GM12874 (cell line): ENCODE data around the gene TRPT1.

Experiments used
- TF ChIP-seq, protein P1 (sequence below): IDR thresholded peaks from 2 replicates; pipeline ENCODE4 v1.5.1; 2011; ENCODE audit warnings: low read depth, mild to moderate bottlenecking, control low read depth, low read length, moderate library complexity; ENCODE audit not compliant: insufficient read depth

The TRPT1 gene

GRCh38 chr11:64220798-64221197 is 5.2 kb downstream of the TRPT1 start:
- TF ChIP-seq, protein P1, sequence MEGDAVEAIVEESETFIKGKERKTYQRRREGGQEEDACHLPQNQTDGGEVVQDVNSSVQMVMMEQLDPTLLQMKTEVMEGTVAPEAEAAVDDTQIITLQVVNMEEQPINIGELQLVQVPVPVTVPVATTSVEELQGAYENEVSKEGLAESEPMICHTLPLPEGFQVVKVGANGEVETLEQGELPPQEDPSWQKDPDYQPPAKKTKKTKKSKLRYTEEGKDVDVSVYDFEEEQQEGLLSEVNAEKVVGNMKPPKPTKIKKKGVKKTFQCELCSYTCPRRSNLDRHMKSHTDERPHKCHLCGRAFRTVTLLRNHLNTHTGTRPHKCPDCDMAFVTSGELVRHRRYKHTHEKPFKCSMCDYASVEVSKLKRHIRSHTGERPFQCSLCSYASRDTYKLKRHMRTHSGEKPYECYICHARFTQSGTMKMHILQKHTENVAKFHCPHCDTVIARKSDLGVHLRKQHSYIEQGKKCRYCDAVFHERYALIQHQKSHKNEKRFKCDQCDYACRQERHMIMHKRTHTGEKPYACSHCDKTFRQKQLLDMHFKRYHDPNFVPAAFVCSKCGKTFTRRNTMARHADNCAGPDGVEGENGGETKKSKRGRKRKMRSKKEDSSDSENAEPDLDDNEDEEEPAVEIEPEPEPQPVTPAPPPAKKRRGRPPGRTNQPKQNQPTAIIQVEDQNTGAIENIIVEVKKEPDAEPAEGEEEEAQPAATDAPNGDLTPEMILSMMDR = no peak

DNA sequence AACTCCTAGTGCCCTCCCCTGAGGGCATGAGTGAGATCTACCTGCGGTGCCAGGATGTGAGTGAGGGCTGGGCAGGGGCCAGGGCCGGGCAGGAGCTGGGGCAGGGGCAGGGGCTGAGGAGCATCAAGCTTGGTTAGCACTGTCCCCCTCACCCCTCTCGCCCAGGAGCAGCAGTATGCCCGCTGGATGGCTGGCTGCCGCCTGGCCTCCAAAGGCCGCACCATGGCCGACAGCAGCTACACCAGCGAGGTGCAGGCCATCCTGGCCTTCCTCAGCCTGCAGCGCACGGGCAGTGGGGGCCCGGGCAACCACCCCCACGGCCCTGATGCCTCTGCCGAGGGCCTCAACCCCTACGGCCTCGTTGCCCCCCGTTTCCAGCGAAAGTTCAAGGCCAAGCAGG is 5.7 kb downstream of the TRPT1 start:
- TF ChIP-seq, protein P1 = no peak

GRCh38 chr11:64219755-64220154 is 6.2 kb downstream of the TRPT1 start:
- TF ChIP-seq, protein P1 = no peak

GRCh38 chr11:64219354-64219684 is 6.7 kb downstream of the TRPT1 start:
- TF ChIP-seq, protein P1 = no peak

DNA sequence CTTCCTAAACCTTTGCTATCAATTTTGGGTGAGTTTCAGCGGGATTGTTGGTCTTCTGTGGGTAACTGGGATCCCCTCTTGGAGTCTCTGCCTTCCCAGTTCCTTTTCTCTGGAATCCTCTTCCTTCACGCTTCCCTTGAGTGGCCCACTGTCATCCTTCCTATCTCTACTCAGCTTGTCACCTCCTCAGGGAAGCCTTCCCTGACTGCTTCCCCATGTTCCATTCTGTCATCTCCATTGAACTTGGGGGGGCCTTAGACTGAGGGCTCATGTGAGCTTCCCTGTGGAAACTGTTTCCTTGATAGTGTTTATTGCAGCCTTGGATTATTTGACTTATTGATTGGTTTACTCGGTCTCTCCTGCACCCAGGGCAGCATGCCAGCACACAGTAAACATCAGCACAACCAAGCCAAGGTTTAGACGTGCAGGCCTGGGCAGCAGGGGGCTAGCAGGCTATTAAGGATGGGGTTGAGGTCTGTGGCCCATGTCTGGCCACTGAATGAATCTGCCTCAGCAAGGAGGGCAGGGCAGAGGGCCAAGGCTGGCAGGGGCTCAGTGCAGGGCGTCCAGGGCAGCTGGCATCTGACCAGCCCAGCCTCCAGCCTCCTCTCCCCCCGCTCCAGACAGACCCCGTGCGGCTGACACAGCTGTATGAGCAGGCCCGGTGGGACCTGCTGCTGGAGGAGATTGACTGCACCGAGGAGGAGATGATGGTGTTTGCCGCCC is 7.2 kb downstream of the TRPT1 start:
- TF ChIP-seq, protein P1 = no peak

GRCh38 chr11:64216879-64217278 is 9.1 kb downstream of the TRPT1 start:
- TF ChIP-seq, protein P1 = no peak

GRCh38 chr11:64211181-64211872 is 14.7 kb downstream of the TRPT1 start:
- TF ChIP-seq, protein P1 = no peak
